Measurements from ENCODE around the gene DERA.
A peak's percentile ranks its signal among the peaks of the same experiment; 100 is the strongest.
"Not testable (repeated sequence)": the region's sequence is repeated elsewhere in the genome, so short reads cannot be mapped to it uniquely, and the experiment has no call there.

DERA gene

GRCh38 chr12:15896867-15897266 is 14.3 kb upstream of the DERA start:
- CTCF ChIA-PET, result interaction anchor here (0.7 to 4.6 kb wide), 8 partner anchors 9 to 364 kb away, joined by 3 to 61 read pairs (median 9); partner anchors contain the start of gene DERA
- no peak overlapping the region for H3K4me3 ChIP-seq (ENCODE audit: low read depth, low read length)
- POLR2A ChIA-PET, result no interaction called here
- TF ChIP-seq CTCF (IDR thresholded peaks at IDR 0.05; ENCODE audit: insufficient read depth, low read length, missing control alignments), result no peak
- DNase-seq (ENCODE audit: low read depth, low spot score), result no peak

GRCh38 chr12:15897433-15897832 is 13.7 kb upstream of the DERA start:
- H3K4me3 ChIP-seq (ENCODE audit: low read depth, low read length), result no peak overlapping the region
- DNase-seq (ENCODE audit: low read depth, low spot score), result no peak
- POLR2A ChIA-PET, result no interaction called here
- TF ChIP-seq CTCF (IDR thresholded peaks at IDR 0.05; ENCODE audit: insufficient read depth, low read length, missing control alignments), result no peak
- CTCF ChIA-PET, result interaction anchor here (0.7 to 4.6 kb wide), 12 partner anchors 9 to 365 kb away, joined by 3 to 61 read pairs (median 6); partner anchors contain the start of gene DERA

- no peak for DNase-seq (ENCODE audit: low read depth, low spot score)
- ChIA-PET CTCF (interaction anchor here (1.0 to 4.6 kb wide), 12 partner anchors 10 to 315 kb away, joined by 3 to 61 read pairs (median 4); partner anchors contain the start of gene DERA), POLR2A (no interaction called here)
These were observed 11.8 kb upstream of the DERA start for GRCh38 chr12:15899282-15899870.

GRCh38 chr12:15904378-15904920 is 6.7 kb upstream of the DERA start:
- ChIA-PET POLR2A (no interaction called here), CTCF (no interaction called here)
- no peak for TF ChIP-seq CTCF (IDR thresholded peaks at IDR 0.05; ENCODE audit: insufficient read depth, low read length, missing control alignments)
- DNase-seq (ENCODE audit: low read depth, low spot score), result no peak
- H3K4me3 ChIP-seq (ENCODE audit: low read depth, low read length), result no peak overlapping the region

More at GRCh38 chr12:15899282-15899870, 11.8 kb upstream of the DERA start:
- peak; percentile 33 for TF ChIP-seq CTCF (IDR thresholded peaks at IDR 0.05; ENCODE audit: insufficient read depth, low read length, missing control alignments)
- H3K4me3 ChIP-seq (ENCODE audit: low read depth, low read length), result no peak overlapping the region

GRCh38 chr12:15910468-15910863 is 666 bp upstream of the DERA start:
- no peak for TF ChIP-seq CTCF (IDR thresholded peaks at IDR 0.05; ENCODE audit: insufficient read depth, low read length, missing control alignments)
- no peak overlapping the region for H3K4me3 ChIP-seq (ENCODE audit: low read depth, low read length)
- ChIA-PET POLR2A (interaction anchor here (0.6 to 1.6 kb wide), 5 partner anchors 10 to 330 kb away, joined by 3 to 4 read pairs (median 4); no protein-coding TSS in a partner anchor), CTCF (interaction anchor here (1.0 to 5.9 kb wide), 4 partner anchors 11 to 71 kb away, joined by 3 to 59 read pairs (median 4); no protein-coding TSS in a partner anchor)
- no peak for DNase-seq (ENCODE audit: low read depth, low spot score)

GRCh38 chr12:15911931-15912330 is 799 bp downstream of the DERA start:
- ChIA-PET CTCF (interaction anchor here (1.3 to 5.9 kb wide), 2 partner anchors 13 to 15 kb away, joined by 3 to 59 read pairs; no protein-coding TSS in a partner anchor), POLR2A (interaction anchor here (1.3 to 1.6 kb wide), 3 partner anchors 7 to 67 kb away, joined by 3 to 4 read pairs (median 4); no protein-coding TSS in a partner anchor)
- not testable (repeated sequence) for DNase-seq (ENCODE audit: low read depth, low spot score)
- H3K4me3 ChIP-seq (ENCODE audit: low read depth, low read length), result peak overlapping the region; percentile 74

- H3K4me3 ChIP-seq (ENCODE audit: low read depth, low read length); DNase-seq (ENCODE audit: low read depth, low spot score); POLR2A ChIA-PET: not testable (repeated sequence)
- CTCF ChIA-PET, result interaction anchor here (1.1 to 1.3 kb wide), 2 partner anchors 15 to 16 kb away, joined by 3 read pairs; no protein-coding TSS in a partner anchor
These were observed 3.0 kb downstream of the DERA start for GRCh38 chr12:15914131-15914530.

Measured in AG04449 (cell line).